Measurements from ENCODE around the gene SRP14.

- TF ChIP-seq CTCF (conservative IDR thresholded peaks at IDR 0.05; ENCODE audit: low read length) (no peak), EZH2phosphoT487 (IDR thresholded peaks at IDR 0.05; ENCODE audit: borderline replicate concordance, low read depth, low read length) (no peak)
Measured at GRCh38 chr15:40006646-40007045, 32.3 kb downstream of the SRP14 start.
